GM13977 (cell line): ENCODE data around the gene MMP14.

Experiments
- DNase-seq: peaks from one replicate; pipeline ENCODE4 v3.0.0; 2012; ENCODE audit warnings: low spot score
- in situ Hi-C: fragments of 300-500 bp; cut with MboI; formaldehyde crosslinking; loops from one replicate; pipeline ENCODE4 v1.12.0; 2022; ENCODE audit warnings: low sequenced_read_pairs, low pct_unique_long_range_greater_than_20kb, mixed read lengths, inconsistent platforms; ENCODE audit not compliant: unreplicated experiment
- TF ChIP-seq, protein P1 (sequence below): IDR thresholded peaks from 2 replicates; pipeline ENCODE4 v1.5.1; 2012; ENCODE audit warnings: mild to moderate bottlenecking, control low read depth; ENCODE audit not compliant: insufficient read depth; ENCODE audit errors: extremely low read depth, missing control alignments

The MMP14 gene

GRCh38 chr14:22861651-22862050, 25.3 kb downstream of the MMP14 start:
- in situ Hi-C loops: loop anchor here (10.0 to 25.0 kb wide), 2 partner anchors 274 to 467 kb away; partner anchors contain the start of genes ABHD4 and DAD1
- TF ChIP-seq, protein P1, sequence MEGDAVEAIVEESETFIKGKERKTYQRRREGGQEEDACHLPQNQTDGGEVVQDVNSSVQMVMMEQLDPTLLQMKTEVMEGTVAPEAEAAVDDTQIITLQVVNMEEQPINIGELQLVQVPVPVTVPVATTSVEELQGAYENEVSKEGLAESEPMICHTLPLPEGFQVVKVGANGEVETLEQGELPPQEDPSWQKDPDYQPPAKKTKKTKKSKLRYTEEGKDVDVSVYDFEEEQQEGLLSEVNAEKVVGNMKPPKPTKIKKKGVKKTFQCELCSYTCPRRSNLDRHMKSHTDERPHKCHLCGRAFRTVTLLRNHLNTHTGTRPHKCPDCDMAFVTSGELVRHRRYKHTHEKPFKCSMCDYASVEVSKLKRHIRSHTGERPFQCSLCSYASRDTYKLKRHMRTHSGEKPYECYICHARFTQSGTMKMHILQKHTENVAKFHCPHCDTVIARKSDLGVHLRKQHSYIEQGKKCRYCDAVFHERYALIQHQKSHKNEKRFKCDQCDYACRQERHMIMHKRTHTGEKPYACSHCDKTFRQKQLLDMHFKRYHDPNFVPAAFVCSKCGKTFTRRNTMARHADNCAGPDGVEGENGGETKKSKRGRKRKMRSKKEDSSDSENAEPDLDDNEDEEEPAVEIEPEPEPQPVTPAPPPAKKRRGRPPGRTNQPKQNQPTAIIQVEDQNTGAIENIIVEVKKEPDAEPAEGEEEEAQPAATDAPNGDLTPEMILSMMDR: no peak
- no peak for DNase-seq

DNA sequence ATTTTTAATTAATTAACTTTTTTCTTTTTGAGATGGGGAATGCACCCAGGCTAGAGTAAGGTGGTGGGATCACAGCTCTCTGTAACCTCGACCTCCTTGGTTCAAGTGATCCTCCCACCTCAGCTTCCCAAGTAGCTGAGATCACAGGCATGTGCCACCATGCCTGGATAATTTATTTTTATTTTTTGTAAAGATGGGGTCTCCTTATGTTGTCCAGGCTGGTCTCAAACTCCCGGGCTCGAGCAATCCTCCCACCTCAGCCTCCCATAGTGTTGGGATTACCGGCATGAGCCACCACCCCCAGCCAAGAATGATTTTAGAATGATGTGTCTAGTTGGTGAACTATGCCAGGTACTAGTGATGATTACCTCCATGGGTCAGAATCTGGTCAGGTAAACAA, 28.6 kb downstream of the MMP14 start:
- no peak for DNase-seq

GRCh38 chr14:22865424-22866405, 29.3 kb downstream of the MMP14 start:
- in situ Hi-C loops: loop anchor here (10.0 to 25.0 kb wide), 2 partner anchors 278 to 471 kb away; partner anchors contain the start of genes ABHD4 and DAD1
- TF ChIP-seq, protein P1: peak; percentile 44
- peak; percentile 15 for DNase-seq

More for the DNA sequence above, 28.6 kb downstream of the MMP14 start:
- TF ChIP-seq, protein P1: no peak
- in situ Hi-C loops: loop anchor here (10.0 to 25.0 kb wide), 2 partner anchors 278 to 470 kb away; partner anchors contain the start of genes ABHD4 and DAD1

GRCh38 chr14:22866874-22867273, 30.5 kb downstream of the MMP14 start:
- no peak for DNase-seq
- TF ChIP-seq, protein P1: no peak
- in situ Hi-C loops: loop anchor here (10.0 to 25.0 kb wide), 2 partner anchors 280 to 472 kb away; partner anchors contain the start of genes ABHD4 and DAD1

- in situ Hi-C loops: loop anchor here (25.0 kb wide), 1 partner anchor 284 kb away; the partner anchor contains the start of genes ABHD4 and DAD1
- DNase-seq: peak; percentile 87
- TF ChIP-seq, protein P1: no peak
Measured at GRCh38 chr14:22870811-22871223, 34.4 kb downstream of the MMP14 start.

DNA sequence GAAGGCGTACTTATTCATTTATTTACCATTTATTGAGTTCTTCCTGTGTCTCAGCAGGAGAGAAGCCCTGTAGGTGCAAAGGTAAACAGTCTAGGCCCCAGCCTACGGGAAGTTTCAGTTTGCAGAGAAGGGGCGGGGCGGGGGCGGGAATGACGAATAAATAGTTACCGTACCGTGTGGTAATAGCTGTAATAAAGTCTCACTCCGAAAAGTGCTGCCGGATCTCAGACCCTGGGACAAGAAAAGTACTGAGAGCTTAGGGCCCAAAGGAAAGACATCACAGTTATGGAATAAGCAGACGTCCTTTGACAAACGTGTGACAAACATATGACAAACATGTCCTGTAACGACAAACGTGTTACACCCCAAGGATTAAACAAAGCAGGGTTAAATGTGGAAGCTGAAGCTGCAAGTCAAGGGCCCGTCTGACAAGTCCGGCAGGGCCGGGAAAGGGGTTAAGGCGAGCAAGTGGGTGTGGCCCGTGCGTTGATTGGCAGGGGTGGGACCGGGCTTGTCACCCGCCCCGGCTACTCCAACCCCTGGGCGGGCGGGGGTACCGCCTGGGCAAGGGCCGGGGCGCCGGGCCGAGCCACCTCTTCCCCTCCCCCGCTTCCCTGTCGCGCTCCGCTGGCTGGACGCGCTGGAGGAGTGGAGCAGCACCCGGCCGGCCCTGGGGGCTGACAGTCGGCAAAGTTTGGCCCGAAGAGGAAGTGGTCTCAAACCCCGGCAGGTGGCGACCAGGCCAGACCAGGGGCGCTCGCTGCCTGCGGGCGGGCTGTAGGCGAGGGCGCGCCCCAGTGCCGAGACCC, 35.0 kb downstream of the MMP14 start, which contains the start of gene LRP10:
LRP10 (plus strand) TSS at position 517 of the 809 bp plus-strand sequence. CDS start 564 bp downstream, outside the sequence.
- TF ChIP-seq, protein P1: peak; percentile 17
- in situ Hi-C loops: loop anchor here (25.0 kb wide), 1 partner anchor 284 kb away; the partner anchor contains the start of genes ABHD4 and DAD1
- peak; percentile 87 for DNase-seq
